ENCODE data around the gene TARS1.
A peak's percentile ranks its signal among the peaks of the same experiment; 100 is the strongest.

Gene TARS1

GRCh38 chr5:33441241-33442177 is 744 bp downstream of the TARS1 start:
- DNase-seq: peak; percentile 57

- DNase-seq: no peak
Measured at GRCh38 chr5:33444542-33444941, 3.8 kb downstream of the TARS1 start.

GRCh38 chr5:33445798-33446197 is 5.0 kb downstream of the TARS1 start:
- no peak for DNase-seq

GRCh38 chr5:33448118-33448517 is 7.4 kb downstream of the TARS1 start:
- DNase-seq: no peak

GRCh38 chr5:33457126-33457525 is 16.4 kb downstream of the TARS1 start:
- no peak for DNase-seq

- DNase-seq: no peak
Measured at GRCh38 chr5:33457817-33458216, 17.1 kb downstream of the TARS1 start.

GRCh38 chr5:33460210-33460609 is 19.4 kb downstream of the TARS1 start:
- no peak for DNase-seq

- no peak for DNase-seq
Measured at GRCh38 chr5:33462456-33462855, 21.7 kb downstream of the TARS1 start.

GRCh38 chr5:33465120-33465519 is 24.4 kb downstream of the TARS1 start:
- no peak for DNase-seq

GRCh38 chr5:33468775-33469435 is 28.1 kb downstream of the TARS1 start:
- no peak for DNase-seq

GRCh38 chr5:33470544-33470943 is 29.8 kb downstream of the TARS1 start:
- DNase-seq: no peak

GRCh38 chr5:33472805-33473409 is 32.1 kb downstream of the TARS1 start:
- no peak for DNase-seq

- no peak for DNase-seq
Measured at GRCh38 chr5:33474004-33474403, 33.2 kb downstream of the TARS1 start.

GRCh38 chr5:33474931-33475499 is 34.2 kb downstream of the TARS1 start:
- DNase-seq: no peak

GRCh38 chr5:33475706-33476105 is 34.9 kb downstream of the TARS1 start:
- no peak for DNase-seq

GRCh38 chr5:33476992-33477391 is 36.2 kb downstream of the TARS1 start:
- no peak for DNase-seq

GRCh38 chr5:33477816-33478215 is 37.1 kb downstream of the TARS1 start:
- DNase-seq: no peak

- DNase-seq: no peak
Measured at GRCh38 chr5:33479311-33479710, 38.5 kb downstream of the TARS1 start.

GRCh38 chr5:33480876-33481275 is 40.1 kb downstream of the TARS1 start:
- DNase-seq: no peak

- DNase-seq: no peak
Measured at GRCh38 chr5:33482335-33482734, 41.6 kb downstream of the TARS1 start.

- no peak for DNase-seq
Measured at GRCh38 chr5:33487236-33487635, 46.5 kb downstream of the TARS1 start.

- no peak for DNase-seq
Measured at GRCh38 chr5:33488558-33489355, 48.0 kb downstream of the TARS1 start.

All from stimulated activated CD8-positive, alpha-beta memory T cell treated with anti-CD3 and anti-CD28 coated beads, Interleukin-4, amount 100 ng/mL, for 48 hours (primary cell).